ENCODE results near the gene IGF2BP3. TPM values are rescaled to one million over a fixed set of nuclear protein-coding genes. Genes with fewer than 3 reads are reported as not detected.
A peak's percentile ranks its signal among the peaks of the same experiment; 100 is the strongest.

The IGF2BP3 gene
- total and polyA plus RNA-seq, 10 of the 15 experiments (the other 5 are each of a cell fraction or from before 2014, with no cell fraction given) = 4.6 to 61.2 (median 36.9) TPM

GRCh38 chr7:23397241-23397640, 73.0 kb downstream of the IGF2BP3 start:
- Histone ChIP-seq H3K36me3 (ENCODE audit: control insufficient read depth in 2 of 2, insufficient read depth in 2 of 2, low read length in 1 of 2) (peaks cover 3 to 7% of the 10 kb centered on the region in 2 experiments; a peak in 3 of 4 replicates), H3K4me2 (ENCODE audit: control insufficient read depth, insufficient read depth) (no peak overlapping the region), H3K9me3 (replicated peaks; ENCODE audit: control insufficient read depth, insufficient read depth, low read length) (no peaks in the 10 kb centered on the region; the same call in 2 of the 3 replicates), H4K20me1 (ENCODE audit: control insufficient read depth, insufficient read depth) (no peaks in the 10 kb centered on the region), H3K4me3 (no peak overlapping the region), H3K79me2 (ENCODE audit: control insufficient read depth, insufficient read depth, low read length) (peaks cover 2% of the 10 kb centered on the region), H3K27me3 (replicated peaks in 1 of 2; ENCODE audit: control insufficient read depth in 2 of 2, insufficient read depth in 2 of 2, low read length in 1 of 2) (no peaks in the 10 kb centered on the region), H3K9ac (ENCODE audit: control insufficient read depth, insufficient read depth, low read length) (no peak overlapping the region), H2AFZ (ENCODE audit: control insufficient read depth, low read depth, low read length) (no peak overlapping the region), H3K27ac (ENCODE audit: control insufficient read depth, insufficient read depth) (no peak overlapping the region), H3K4me1 (ENCODE audit: control insufficient read depth, insufficient read depth, low read length) (no peaks in the 10 kb centered on the region)
- ChIA-PET CTCF (interaction anchor here (0.9 to 2.1 kb wide), 2 partner anchors 12 to 39 kb away, joined by 4 to 5 read pairs; no protein-coding TSS in a partner anchor), SMC1A (ENCODE audit: uncharacterized antibody, unreplicated experiment) (interaction anchor here (0.7 to 2.9 kb wide), 5 partner anchors 11 to 48 kb away, joined by 3 to 7 read pairs (median 3); no protein-coding TSS in a partner anchor), POLR2A (interaction anchor here (0.6 to 1.0 kb wide), 2 partner anchors 9 to 10 kb away, joined by 3 read pairs; no protein-coding TSS in a partner anchor), RAD21 (ENCODE audit: unreplicated experiment) (no interaction called here)
- no peak for FAIRE-seq
- DNase-seq (ENCODE audit: low read depth, low spot score) = no peak
- in situ Hi-C loops (cut with MboI) (no loop called here), intact Hi-C loops (cut with micrococcal nuclease; ENCODE audit: unreplicated experiment) (no loop called here)
- peak; percentile 40 for ATAC-seq
- no TSS peak for BruUV-seq (replicated peaks)
- TF ChIP-seq NR2C2 (IDR thresholded peaks at IDR 0.05; ENCODE audit: borderline replicate concordance, control insufficient read depth, insufficient read length, low read depth) (no peak), POLR2A (IDR thresholded peaks at IDR 0.05; ENCODE audit: low read depth, low read length) (0 out of 2 replicates have a peak, but pooled peaks have one; percentile 22)
- 90% methylated on average over 4 of the region's 4 CpGs for WGBS (ENCODE audit: insufficient coverage, insufficient replicate concordance, low lambda C conversion rate, missing lambda C conversion rate)

- TF ChIP-seq CEBPB (IDR thresholded peaks at IDR 0.05; ENCODE audit: borderline replicate concordance in 1 of 2, low read depth in 2 of 2, low read length in 2 of 2) = no peak
- ChIA-PET SMC1A (ENCODE audit: uncharacterized antibody, unreplicated experiment) (interaction anchor here (1.0 to 2.9 kb wide), 4 partner anchors 10 to 49 kb away, joined by 3 to 7 read pairs (median 4); no protein-coding TSS in a partner anchor), RAD21 (ENCODE audit: unreplicated experiment) (no interaction called here), CTCF (interaction anchor here (2.1 kb wide), 1 partner anchor 11 kb away, joined by 5 read pairs; no protein-coding TSS in a partner anchor), POLR2A (interaction anchor here (0.5 to 1.0 kb wide), 3 partner anchors 11 to 118 kb away, joined by 3 to 4 read pairs (median 3); no protein-coding TSS in a partner anchor)
- FAIRE-seq = no peak
- no peaks in the 10 kb centered on the region for H3K27me3 ChIP-seq (replicated peaks in 1 of 2; ENCODE audit: control insufficient read depth in 2 of 2, insufficient read depth in 2 of 2, low read length in 1 of 2)
- H3K9me3 ChIP-seq (replicated peaks; ENCODE audit: control insufficient read depth, insufficient read depth, low read length) = no peaks in the 10 kb centered on the region
- ATAC-seq = no peak
- intact Hi-C loops (cut with micrococcal nuclease; ENCODE audit: unreplicated experiment) (no loop called here), in situ Hi-C loops (cut with MboI) (no loop called here)
- no peak overlapping the region for H3K27ac ChIP-seq (ENCODE audit: control insufficient read depth, insufficient read depth)
- no TSS peak for BruUV-seq (replicated peaks)
- H3K4me1 ChIP-seq (ENCODE audit: control insufficient read depth, insufficient read depth, low read length) = peaks cover 7% of the 10 kb centered on the region
- H3K4me2 ChIP-seq (ENCODE audit: control insufficient read depth, insufficient read depth) = no peak overlapping the region
- H3K36me3 ChIP-seq (ENCODE audit: control insufficient read depth in 2 of 2, insufficient read depth in 2 of 2, low read length in 1 of 2) = peaks cover 2 to 7% of the 10 kb centered on the region in 2 experiments; a peak in 3 of 4 replicates
- H3K9ac ChIP-seq (ENCODE audit: control insufficient read depth, insufficient read depth, low read length) = no peak overlapping the region
- WGBS (ENCODE audit: insufficient coverage, insufficient replicate concordance, low lambda C conversion rate, missing lambda C conversion rate) = 34% methylated on average over 3 of the region's 3 CpGs
- H2AFZ ChIP-seq (ENCODE audit: control insufficient read depth, low read depth, low read length) = no peak overlapping the region
- H3K79me2 ChIP-seq (ENCODE audit: control insufficient read depth, insufficient read depth, low read length) = peaks cover 4% of the 10 kb centered on the region
- H4K20me1 ChIP-seq (ENCODE audit: control insufficient read depth, insufficient read depth) = no peaks in the 10 kb centered on the region
- H3K4me3 ChIP-seq = no peak overlapping the region
- no peak for DNase-seq (ENCODE audit: low read depth, low spot score)
These were observed 73.9 kb downstream of the IGF2BP3 start for GRCh38 chr7:23396222-23397015.

Data from GM12878 (cell line).